Aorta (tissue), 5 donors: Measurements from ENCODE around the gene PHOX2A. TPM values are rescaled to one million over a fixed set of nuclear protein-coding genes. Genes with fewer than 3 reads are reported as not detected.
A peak's percentile ranks its signal among the peaks of the same experiment; 100 is the strongest.
"Not testable (repeated sequence)": the region's sequence is repeated elsewhere in the genome, so short reads cannot be mapped to it uniquely, and the experiment has no call there.

Experiments used
- ATAC-seq: fragments of 200-7000 bp; cut with Tn5 transposase; one replicate; pipeline ENCODE4 v1.9.1; 2022; ENCODE audit warnings: moderate library complexity; ENCODE audit not compliant: low FRiP score
- DNase-seq, 2 donors: peaks; one replicate each; pipeline ENCODE4 v3.0.0-alpha.2; 2020
- H3K27ac ChIP-seq, 2 donors: one replicate each; pipeline ENCODE4 v1.5.1; 2013; ENCODE audit warnings: low read length in 2 of 2, mild to moderate bottlenecking in 2 of 2, moderate library complexity in 2 of 2, control low read depth in 1 of 2, inconsistent platforms in 1 of 2, low read depth in 1 of 2
- H3K27me3 ChIP-seq, 2 donors: one replicate each; pipeline ENCODE4 v1.6.1; 2013; ENCODE audit warnings: control low read depth in 1 of 2, low read length in 1 of 2, mild to moderate bottlenecking in 1 of 2, moderate library complexity in 1 of 2; ENCODE audit not compliant: insufficient read depth in 2 of 2, control insufficient read depth in 1 of 2
- H3K36me3 ChIP-seq, 2 donors: one replicate each; pipeline ENCODE4 v1.6.1; 2013; ENCODE audit warnings: control low read depth in 1 of 2, low read length in 1 of 2, mild to moderate bottlenecking in 1 of 2; ENCODE audit not compliant: insufficient read depth in 2 of 2, control insufficient read depth in 1 of 2
- H3K4me1 ChIP-seq, 2 donors: one replicate each; pipeline ENCODE4 v1.6.1; 2013; ENCODE audit warnings: low read length in 2 of 2, control low read depth in 1 of 2, mild to moderate bottlenecking in 1 of 2, moderate library complexity in 1 of 2; ENCODE audit not compliant: insufficient read depth in 2 of 2, control insufficient read depth in 1 of 2
- H3K4me3 ChIP-seq, 2 donors: one replicate each; pipeline ENCODE4 v1.5.1; 2013; ENCODE audit warnings: low read length in 2 of 2, control low read depth in 1 of 2, mild to moderate bottlenecking in 1 of 2
- H3K9me3 ChIP-seq: one replicate; pipeline ENCODE4 v1.6.1; 2013; ENCODE audit warnings: mild to moderate bottlenecking, low read length; ENCODE audit not compliant: control insufficient read depth
- WGBS, 2 donors: extraction: QIAGEN DNeasy Blood & Tissue Kit; methylation state at CpG; one replicate each; pipeline ENCODE4 v1.1.7; 2013; 5-methylcytosine and 5-hydroxymethylcytosine counted together
- intact Hi-C, 2 donors: fragments of 100-400 bp; cut with DNase I; formaldehyde crosslinking; loops; one replicate each; pipeline versions ENCODE4 v1.14.2 to v1.15.0; 2022
- polyA plus RNA-seq, 2 donors: library from polyadenylated mRNA; stranded (reverse); fragments of 200-250 nt; gene quantifications; one replicate each; pipeline ENCODE4 v1.2.3, GENCODE V29; 2013
- total RNA-seq, 2 donors: library from RNA; stranded (reverse); fragmentation: NEBNext Ultra II Directional; extraction: Animal tissue kit (Norgen Biotek cat#: 25700); gene quantifications; one replicate each; pipeline ENCODE4 v1.2.1, GENCODE V29; 2021
- donor health status: healthy with polysubstance abuse.
- donor health status: Bipolar disorder and iron deficiency.
- donor health status: DM: no; HTN: no; CAD: no.
- donor health status: DM: no; HTN: no; CAD: no.
- donor health status: DM: yes; HTN: yes; CAD: no.

The PHOX2A gene
- total and polyA plus RNA-seq, 4 donors: not detected

DNA sequence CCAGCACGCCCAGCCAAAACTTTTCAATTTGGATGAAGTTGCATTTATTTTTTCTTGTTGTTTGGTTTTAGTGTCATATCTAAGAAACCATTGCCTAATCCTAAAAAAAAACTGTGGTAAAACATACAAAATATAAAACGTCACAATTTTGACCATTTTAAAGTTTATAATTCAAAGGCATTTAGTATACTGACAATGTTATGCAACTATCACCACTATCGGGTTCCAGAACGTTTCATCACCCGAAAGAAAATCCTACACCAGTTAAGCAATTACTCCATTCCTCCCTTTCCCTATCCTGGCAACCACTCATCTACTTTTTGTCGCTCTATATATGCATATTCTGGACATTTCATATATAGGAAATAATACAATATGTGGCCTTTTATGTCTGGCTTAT lies 30.5 kb upstream of the PHOX2A start:
- no peaks in the 10 kb centered on the region for H3K27me3 ChIP-seq
- no peak overlapping the region for H3K4me3 ChIP-seq
- intact Hi-C loops: no loop called here
- no peak for ATAC-seq
- H3K27ac ChIP-seq: no peak overlapping the region
- WGBS, 2 donors: 82 to 85% methylated on average over 6 of the region's 6 CpGs
- H3K36me3 ChIP-seq: no peaks in the 10 kb centered on the region
- H3K9me3 ChIP-seq: no peaks in the 10 kb centered on the region
- H3K4me1 ChIP-seq: no peaks in the 10 kb centered on the region
- DNase-seq: no peak

DNA sequence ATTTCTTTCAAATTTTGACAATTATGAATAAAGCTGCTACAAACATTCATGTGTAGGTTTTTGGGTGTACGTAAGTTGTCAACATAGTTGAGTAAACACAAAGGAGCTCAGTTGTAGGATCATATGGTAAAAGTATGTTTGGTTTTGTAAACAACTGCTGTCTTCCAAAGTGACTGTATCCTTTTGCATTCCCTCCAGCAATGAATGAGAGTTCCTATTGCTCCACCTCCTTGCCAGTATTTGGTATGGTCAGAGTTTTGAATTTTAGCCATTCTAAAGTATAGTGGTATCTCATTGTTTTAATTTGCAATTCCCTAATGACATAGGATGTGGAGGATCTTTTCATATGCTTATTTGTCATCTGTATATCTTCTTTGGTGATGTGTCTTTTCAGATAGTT lies 28.0 kb upstream of the PHOX2A start:
- H3K27me3 ChIP-seq: no peaks in the 10 kb centered on the region
- H3K4me3 ChIP-seq: no peak overlapping the region
- intact Hi-C loops: no loop called here
- no peak for ATAC-seq
- H3K4me1 ChIP-seq: no peaks in the 10 kb centered on the region
- H3K27ac ChIP-seq: no peak overlapping the region
- DNase-seq: no peak
- H3K9me3 ChIP-seq: no peaks in the 10 kb centered on the region
- WGBS, 2 donors: 82 to 90% methylated on average over 1 of the region's 1 CpG
- no peaks in the 10 kb centered on the region for H3K36me3 ChIP-seq

DNA sequence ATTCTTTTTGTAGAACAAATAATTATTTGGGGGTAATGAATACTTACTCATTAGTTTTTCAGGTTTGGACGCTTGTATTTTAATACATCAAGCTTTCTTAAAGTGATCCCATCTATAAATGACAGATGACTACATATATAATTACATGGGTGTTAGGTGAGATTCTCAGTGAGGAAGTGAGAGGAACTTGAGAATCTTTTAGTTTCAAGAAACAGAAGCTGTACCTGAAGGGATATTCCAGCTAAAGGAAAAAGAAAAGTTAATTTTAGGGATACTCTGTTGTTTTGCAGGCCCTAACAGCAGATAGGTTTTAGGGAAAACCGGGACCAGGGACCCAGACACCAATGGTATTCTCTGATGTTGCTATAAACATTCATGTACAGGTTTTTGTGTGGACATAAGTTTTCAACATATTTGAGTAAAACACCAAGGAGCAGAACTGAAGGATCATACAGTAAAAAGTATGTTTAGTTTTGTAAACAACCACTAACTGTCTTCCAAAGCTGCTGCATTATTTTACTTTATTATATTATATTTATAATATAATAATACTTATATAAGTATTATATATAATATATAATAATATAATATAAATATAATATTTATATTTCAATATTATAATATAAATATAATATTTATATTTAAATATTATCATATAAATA lies 24.1 kb upstream of the PHOX2A start:
- DNase-seq: no peak
- 79 to 82% methylated on average over 2 of the region's 2 CpGs for WGBS, 2 donors
- Histone ChIP-seq H3K27ac (no peak overlapping the region), H3K36me3 (no peaks in the 10 kb centered on the region), H3K4me3 (no peak overlapping the region), H3K4me1 (peaks cover 0 to 3% of the 10 kb centered on the region in 2 donors), H3K9me3 (no peaks in the 10 kb centered on the region), H3K27me3 (no peaks in the 10 kb centered on the region)
- intact Hi-C loops: no loop called here
- no peak for ATAC-seq

DNA sequence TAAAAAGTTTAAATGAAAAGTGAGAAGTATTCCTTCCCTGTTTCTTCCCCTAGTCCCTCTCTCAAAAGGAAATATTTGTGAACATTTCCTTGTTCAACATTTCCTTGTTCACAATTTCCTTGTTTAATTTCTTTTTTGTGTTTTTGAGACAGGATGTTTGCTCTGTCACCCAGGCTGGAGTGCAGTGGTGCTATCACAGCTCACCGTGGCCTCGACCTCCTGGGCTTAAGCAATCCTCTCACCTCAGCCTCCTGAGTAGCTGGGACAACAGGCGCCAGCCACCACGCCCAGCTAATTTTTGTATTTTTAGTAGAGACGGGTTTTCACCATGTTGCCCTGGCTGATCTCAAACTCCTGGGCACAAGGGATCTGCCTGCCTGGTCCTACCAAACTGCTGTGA lies 23.0 kb upstream of the PHOX2A start:
- intact Hi-C loops, ATAC-seq, H3K36me3 ChIP-seq, H3K4me3 ChIP-seq, H3K27me3 ChIP-seq, DNase-seq, H3K9me3 ChIP-seq, H3K27ac ChIP-seq, H3K4me1 ChIP-seq: not testable (repeated sequence)
- WGBS, 2 donors: 81 to 85% methylated on average over 5 of the region's 5 CpGs

- intact Hi-C loops: no loop called here
- Histone ChIP-seq H3K4me1 (peaks cover 0 to 3% of the 10 kb centered on the region in 2 donors), H3K27me3 (no peaks in the 10 kb centered on the region), H3K36me3 (no peaks in the 10 kb centered on the region), H3K9me3 (no peaks in the 10 kb centered on the region), H3K4me3 (no peak overlapping the region), H3K27ac (no peak overlapping the region)
- no peak for DNase-seq
- no peak for ATAC-seq
These were observed 22.0 kb upstream of the PHOX2A start for GRCh38 chr11:72265951-72266350.

GRCh38 chr11:72263361-72263760 lies 19.4 kb upstream of the PHOX2A start:
- Histone ChIP-seq H3K9me3 (no peaks in the 10 kb centered on the region), H3K4me1 (peaks cover 0 to 3% of the 10 kb centered on the region in 2 donors), H3K36me3 (no peaks in the 10 kb centered on the region), H3K4me3 (no peak overlapping the region), H3K27ac (no peak overlapping the region), H3K27me3 (peaks cover 0 to 2% of the 10 kb centered on the region in 2 donors)
- 54 to 55% methylated on average over 4 of the region's 4 CpGs for WGBS, 2 donors
- intact Hi-C loops: no loop called here
- no peak for ATAC-seq
- DNase-seq: no peak

- DNase-seq (no peak), ATAC-seq (no peak)
- Histone ChIP-seq H3K36me3 (no peaks in the 10 kb centered on the region), H3K27ac (no peak overlapping the region), H3K27me3 (peaks cover 0 to 2% of the 10 kb centered on the region in 2 donors), H3K4me1 (no peaks in the 10 kb centered on the region), H3K9me3 (no peaks in the 10 kb centered on the region), H3K4me3 (peak overlapping the region in 1 of 2 donors; percentile 9)
- intact Hi-C loops: no loop called here
- 34% methylated on average over 5 of the region's 5 CpGs for WGBS, 2 donors
These were observed 16.6 kb upstream of the PHOX2A start for GRCh38 chr11:72260574-72260973.

DNA sequence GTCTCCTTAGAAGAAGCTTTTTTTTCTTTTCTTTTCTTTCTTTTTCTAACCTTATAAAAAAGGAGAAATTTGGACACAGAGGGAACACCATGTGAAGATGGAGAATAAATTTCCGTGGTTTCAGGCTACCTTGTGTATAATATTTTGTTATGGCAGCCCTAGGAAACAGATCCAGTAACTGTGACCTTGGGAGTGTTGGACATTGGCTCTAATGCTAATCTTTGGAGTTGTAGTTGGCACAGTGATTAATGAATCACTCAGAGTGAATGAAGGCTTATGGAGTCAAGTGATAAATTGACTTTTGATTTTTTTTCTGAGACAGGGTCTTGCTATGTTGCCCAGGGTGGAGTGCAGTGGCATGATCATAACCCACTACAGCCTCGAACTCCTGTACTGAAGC lies 15.5 kb upstream of the PHOX2A start:
- Histone ChIP-seq H3K9me3 (no peaks in the 10 kb centered on the region), H3K4me1 (no peaks in the 10 kb centered on the region), H3K36me3 (no peaks in the 10 kb centered on the region), H3K27ac (no peak overlapping the region), H3K27me3 (peaks cover 0 to 2% of the 10 kb centered on the region in 2 donors), H3K4me3 (no peak overlapping the region)
- no peak for ATAC-seq
- WGBS, 2 donors: 81 to 82% methylated on average over 2 of the region's 2 CpGs
- intact Hi-C loops: no loop called here
- no peak for DNase-seq

DNA sequence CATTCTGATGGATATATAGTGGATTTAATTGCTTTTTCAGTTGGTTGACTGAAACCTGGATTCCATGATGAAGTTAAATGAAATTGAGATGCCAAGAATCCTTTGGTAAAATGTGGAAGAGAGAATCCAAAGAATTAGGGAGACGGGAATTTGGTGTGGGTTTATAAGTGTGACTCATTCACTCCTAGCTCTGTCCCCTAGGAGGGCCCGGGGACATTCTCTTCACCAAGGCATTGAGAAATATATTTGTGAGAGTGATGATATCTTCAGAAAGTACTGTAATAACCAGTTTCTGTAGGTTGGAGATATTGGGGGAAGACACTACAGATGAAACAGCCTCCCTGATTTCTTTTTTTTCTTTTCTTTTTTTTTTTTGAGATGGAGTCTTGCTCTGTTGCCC lies 13.6 kb upstream of the PHOX2A start:
- H3K4me3 ChIP-seq: no peak overlapping the region
- H3K27me3 ChIP-seq: peaks cover 0 to 2% of the 10 kb centered on the region in 2 donors
- intact Hi-C loops: no loop called here
- 74 to 86% methylated on average over 2 of the region's 2 CpGs for WGBS, 2 donors
- no peaks in the 10 kb centered on the region for H3K9me3 ChIP-seq
- ATAC-seq: no peak
- H3K36me3 ChIP-seq: no peaks in the 10 kb centered on the region
- no peak for DNase-seq
- H3K27ac ChIP-seq: no peak overlapping the region
- no peaks in the 10 kb centered on the region for H3K4me1 ChIP-seq
